GM21825 (cell line): ENCODE data around the gene EXOC4.
"Not testable (repeated sequence)": the region's sequence is repeated elsewhere in the genome, so short reads cannot be mapped to it uniquely, and the experiment has no call there.

Experiments used
- ATAC-seq: cut with Tn5 transposase; IDR thresholded peaks from one replicate; pipeline ENCODE4 v1.9.1; 2021; ENCODE audit warnings: mild to moderate bottlenecking, moderate library complexity; ENCODE audit not compliant: unreplicated experiment

The EXOC4 gene

DNA sequence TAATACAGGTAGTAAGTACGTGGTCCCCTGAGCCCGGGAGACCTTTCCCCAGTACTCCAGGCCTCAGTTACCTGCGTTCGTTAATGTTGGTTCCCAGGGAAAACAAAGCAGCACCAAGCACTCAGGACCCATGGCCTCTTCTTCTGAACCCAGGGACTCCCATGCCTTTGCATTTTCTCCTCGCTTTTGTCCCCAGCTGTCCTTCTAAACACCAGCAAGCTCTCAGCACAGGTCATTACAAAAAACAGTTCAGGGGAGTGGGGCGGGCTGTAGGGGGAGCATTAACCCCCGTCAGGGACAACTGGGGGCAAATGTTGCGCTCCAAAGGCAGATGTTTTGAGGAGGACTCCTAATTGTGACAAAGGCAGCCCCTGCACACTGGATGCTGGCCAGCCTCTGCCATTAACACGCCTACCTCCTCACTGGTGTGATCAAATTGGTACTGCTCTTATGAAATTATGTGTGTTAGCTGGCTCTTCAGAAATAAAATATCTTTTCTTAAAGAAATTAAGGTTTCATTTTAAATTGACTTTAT lies 793.8 kb downstream of the EXOC4 start:
- no peak for ATAC-seq

DNA sequence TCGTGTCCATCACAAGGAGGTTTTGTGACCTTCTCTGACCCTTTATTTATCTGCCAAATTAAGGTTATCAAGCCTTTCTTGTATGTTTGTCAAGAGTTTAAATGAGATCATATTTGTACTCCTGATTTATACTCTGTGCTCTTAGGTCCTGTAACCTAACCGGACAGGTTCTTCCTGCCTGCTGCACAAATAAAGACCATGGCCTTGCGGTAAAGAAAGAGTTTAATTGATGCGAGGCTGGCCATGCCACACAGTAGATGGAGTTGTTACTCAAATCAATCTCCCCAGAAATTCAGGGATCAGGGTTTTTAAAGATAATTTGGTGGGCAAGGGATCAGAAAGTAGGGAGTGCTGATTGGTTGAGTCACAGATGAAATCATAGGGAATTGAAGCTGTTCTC lies 794.8 kb downstream of the EXOC4 start:
- no peak for ATAC-seq

- ATAC-seq, result no peak
Observed at GRCh38 chr7:134048166-134048565, 795.3 kb downstream of the EXOC4 start.

GRCh38 chr7:134051020-134051419 lies 798.1 kb downstream of the EXOC4 start:
- ATAC-seq, result no peak

- ATAC-seq, result no peak
Observed at GRCh38 chr7:134056816-134057215, 803.9 kb downstream of the EXOC4 start.

GRCh38 chr7:134058521-134058920 lies 805.6 kb downstream of the EXOC4 start:
- no peak for ATAC-seq

DNA sequence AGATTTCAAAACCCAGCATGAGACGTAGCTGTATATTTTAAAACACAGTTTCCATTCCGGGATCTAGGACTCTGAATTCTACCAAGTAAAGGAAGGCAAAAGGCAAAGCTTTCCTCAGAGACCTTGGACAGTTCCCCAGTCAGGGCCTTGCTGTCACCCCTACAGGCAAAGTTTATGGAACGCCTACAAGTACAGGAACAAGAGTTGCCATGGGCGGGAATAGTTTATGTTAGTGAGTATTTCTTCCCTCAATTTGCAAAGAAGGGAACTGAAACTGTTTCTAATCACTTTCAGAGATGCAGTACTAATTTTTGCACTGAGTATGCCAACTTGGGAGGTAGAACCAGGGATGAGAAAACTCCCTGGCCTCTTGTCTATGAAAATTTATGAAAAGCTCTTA lies 806.1 kb downstream of the EXOC4 start:
- no peak for ATAC-seq

DNA sequence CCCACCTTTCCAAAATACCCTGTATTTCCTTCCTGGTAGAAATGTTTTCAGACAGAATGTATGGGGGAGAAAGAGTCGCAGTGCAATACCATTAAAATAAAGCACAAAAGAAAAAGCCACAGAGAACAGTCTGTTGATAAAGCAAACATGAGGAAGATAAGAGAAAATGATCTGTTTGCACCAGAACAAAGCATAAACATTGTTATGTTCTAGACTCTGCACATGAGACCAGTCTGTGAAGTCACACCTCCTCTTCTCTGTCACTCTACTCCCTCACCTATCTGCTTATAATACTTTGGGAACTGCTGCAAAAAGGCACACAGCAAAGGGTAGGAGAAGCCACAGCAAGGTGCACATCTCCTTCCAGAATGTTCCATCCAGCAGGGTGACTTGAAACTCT lies 807.0 kb downstream of the EXOC4 start:
- no peak for ATAC-seq

- ATAC-seq, result no peak
Observed at GRCh38 chr7:134060874-134061273, 808.0 kb downstream of the EXOC4 start.

GRCh38 chr7:134062460-134062859 lies 809.6 kb downstream of the EXOC4 start:
- ATAC-seq, result no peak

DNA sequence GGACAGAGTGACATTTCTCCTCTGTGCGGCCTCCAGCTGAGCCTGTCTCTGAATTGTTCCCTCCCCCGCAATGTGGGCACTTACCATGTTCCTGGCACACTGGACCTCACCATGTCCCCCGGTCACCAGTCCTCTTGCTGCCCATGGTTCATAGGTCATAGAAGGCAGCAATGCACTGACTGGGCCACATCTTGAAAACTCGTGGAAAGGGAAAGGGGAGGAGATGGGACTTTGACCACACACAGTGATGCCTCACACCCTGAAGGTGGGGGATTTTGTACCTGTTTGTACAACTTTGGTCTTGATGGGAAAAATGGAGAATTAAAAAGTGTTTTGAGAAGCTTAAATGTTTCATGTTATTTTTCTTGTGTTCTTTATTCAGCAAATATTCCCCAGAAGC lies 812.5 kb downstream of the EXOC4 start:
- no peak for ATAC-seq

DNA sequence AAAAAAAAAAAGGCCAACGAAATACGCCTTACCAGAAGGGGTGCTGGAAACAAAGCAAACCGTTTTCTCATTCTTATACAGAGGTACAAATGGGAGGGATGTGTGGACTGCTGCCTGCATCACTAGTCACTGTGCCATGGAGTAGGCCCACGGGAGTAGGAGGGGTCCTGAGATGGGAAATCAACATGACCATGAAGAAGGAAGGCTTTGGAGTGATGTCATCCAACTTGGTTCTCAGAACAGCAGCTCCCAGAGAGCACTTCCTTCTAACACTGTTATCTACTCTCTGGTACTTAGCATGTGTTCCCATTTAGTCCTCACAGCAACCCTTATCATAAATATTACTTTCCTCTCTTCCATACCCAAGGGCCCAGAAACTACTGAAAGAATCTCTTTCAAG lies 814.3 kb downstream of the EXOC4 start:
- no peak for ATAC-seq

DNA sequence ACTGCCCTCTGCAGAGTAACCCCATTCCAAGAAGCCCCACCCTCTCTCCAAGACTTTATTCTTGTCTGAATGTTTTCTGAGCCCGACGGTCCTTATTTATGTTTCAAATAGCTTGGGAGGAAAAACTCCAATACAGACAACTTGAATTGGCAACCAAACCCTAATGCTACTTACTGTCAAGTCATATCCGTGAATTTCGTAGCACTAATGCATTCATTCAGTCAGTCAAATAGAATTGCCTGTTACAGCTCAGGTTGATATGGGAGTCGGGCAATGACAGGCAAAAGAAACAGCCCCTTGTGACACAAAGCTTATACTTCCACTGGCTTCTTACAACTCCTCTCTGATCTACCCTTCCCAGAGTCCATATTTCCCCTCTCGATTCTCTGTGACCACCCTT lies 815.8 kb downstream of the EXOC4 start:
- ATAC-seq, result no peak

- ATAC-seq, result no peak
Observed at GRCh38 chr7:134069187-134069586, 816.3 kb downstream of the EXOC4 start.

DNA sequence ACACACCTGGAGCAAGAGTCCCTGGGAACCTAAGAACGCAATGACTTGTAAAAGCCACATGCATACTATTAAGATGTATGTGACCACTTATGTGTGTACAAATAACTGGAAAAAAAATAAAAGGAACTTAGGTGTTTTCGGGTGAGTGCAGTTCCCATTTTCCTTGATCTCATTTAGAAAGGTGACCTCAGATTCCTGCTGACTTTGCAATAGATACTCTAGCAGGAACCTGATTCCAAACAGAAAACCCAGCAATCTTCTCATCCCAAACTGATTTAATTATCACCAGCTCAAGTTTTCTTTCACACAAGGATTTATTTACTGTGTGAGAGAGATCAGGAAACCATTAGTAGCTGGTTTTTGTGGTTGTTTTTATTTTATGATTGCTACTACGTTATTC lies 817.8 kb downstream of the EXOC4 start:
- ATAC-seq, result no peak

DNA sequence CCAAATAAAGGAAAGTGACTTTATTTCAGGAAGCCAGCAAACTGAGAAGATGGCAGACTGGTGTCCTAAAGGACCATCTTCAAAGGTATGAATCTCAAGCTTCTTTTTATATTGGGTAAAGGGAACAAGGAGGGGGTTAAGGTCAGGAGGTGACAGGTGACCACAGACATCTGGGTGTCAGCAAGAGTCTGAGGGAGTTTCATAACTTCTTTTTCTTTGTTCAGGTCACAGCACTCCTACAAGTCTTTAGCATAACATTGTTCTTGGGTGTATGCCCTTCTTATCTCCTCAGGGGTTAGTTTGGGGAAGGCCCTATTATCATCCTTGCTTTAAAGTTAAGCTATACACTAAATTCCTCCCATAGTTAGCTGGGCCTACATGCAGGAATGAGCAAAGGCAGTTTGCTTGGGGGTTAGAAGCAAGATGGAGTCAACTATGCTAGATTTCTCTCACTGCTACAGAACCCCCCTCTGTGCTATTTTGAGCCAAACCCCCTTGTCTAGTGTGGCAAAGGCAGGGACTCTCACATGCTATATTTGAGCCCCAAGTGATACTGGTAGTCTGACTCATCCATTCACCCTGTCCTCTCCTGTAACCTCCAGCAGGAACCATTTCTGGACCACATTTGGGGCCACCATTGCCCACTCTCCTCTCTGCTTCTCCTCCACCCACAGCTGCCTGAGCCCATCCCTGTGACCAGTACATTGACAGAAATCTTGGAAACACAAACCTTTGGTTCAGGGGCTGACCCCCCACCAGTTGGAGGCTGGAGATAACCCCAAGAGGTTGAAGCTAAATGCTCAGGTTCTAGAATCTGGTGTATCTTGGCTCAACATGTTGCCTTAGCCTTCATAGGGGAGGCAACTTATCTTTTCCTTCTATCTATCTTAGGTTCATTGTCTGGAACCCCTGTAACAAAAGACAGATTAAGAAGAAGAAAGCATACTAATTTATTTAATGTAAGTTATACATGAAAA lies 818.8 kb downstream of the EXOC4 start:
- peak; percentile 91 for ATAC-seq

- ATAC-seq, result no peak
Observed at GRCh38 chr7:134073276-134073675, 820.4 kb downstream of the EXOC4 start.

GRCh38 chr7:134075799-134076198 lies 822.9 kb downstream of the EXOC4 start:
- no peak for ATAC-seq

- not testable (repeated sequence) for ATAC-seq
Observed at GRCh38 chr7:134077560-134077959, 824.7 kb downstream of the EXOC4 start.

- ATAC-seq, result no peak
Observed at GRCh38 chr7:134078991-134079390, 826.1 kb downstream of the EXOC4 start.

DNA sequence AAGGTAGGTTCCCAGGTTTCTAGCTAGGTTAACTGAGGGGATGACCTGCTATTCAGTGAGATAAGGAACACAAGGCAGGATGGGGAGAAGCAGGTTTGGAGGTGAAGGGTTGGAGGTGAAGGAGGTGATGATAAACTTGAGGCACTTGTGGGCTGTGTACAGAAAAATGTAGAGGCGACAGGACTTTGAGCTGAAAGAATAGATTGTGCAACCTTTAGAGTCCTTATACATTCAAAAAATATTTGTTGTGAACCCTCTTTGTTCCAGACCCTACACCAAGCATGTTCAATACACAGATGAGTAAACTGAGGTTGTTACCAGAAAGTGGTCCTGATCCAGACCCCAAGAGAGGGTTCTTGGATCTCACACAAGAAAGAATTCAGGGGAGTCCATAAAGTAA lies 828.8 kb downstream of the EXOC4 start:
- no peak for ATAC-seq

DNA sequence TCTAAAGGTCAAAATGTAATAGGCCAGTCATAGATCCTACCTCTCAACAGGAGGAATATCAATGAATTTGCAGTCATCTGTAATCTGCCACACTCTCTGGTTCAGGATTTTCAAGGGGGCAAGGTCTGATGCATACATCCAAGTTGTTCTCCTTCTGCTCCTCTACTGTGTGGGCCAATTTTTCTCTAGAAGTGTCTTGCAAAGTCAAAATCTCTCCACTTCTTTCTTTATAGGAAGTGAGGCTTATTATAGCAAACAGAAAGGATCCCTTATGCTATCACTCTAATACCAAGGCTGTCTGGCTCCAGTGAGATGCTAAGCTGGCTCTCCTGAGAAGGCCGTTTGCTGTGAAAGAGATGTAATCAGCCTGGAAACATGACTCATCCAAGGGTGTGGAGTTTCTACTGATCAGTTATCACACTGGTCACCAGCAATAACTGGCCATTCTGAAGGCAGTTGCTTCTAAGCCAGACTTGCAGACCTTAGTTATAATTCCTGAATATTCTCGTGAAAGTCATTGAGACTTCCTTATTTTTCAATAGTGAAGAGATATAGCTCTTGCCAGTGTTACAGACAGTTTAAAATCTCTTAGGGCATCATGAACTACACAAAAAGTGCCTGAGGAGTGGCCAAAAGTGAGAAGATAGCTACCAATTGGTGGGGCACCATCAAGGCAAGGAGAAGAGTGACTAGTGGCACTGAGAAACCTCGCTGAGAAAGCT lies 831.0 kb downstream of the EXOC4 start:
- no peak for ATAC-seq
